ENCODE measurements around the gene ME2. TPM values are rescaled to one million over a fixed set of nuclear protein-coding genes. Genes with fewer than 3 reads are reported as not detected.
A peak's percentile ranks its signal among the peaks of the same experiment; 100 is the strongest.
"Not testable (repeated sequence)": the region's sequence is repeated elsewhere in the genome, so short reads cannot be mapped to it uniquely, and the experiment has no call there.

Gene ME2
- 10 to 100 TPM; 72.3 to 75.2 TPM for total RNA-seq

- ATAC-seq (replicated peaks in 1 of 2) (peak; percentile 95), DNase-seq (peak; percentile 91 to 96)
- Mint-ChIP-seq H3K36me3 (ENCODE audit: insufficient read depth in 2 of 2) (peaks cover 1 to 7% of the 10 kb centered on the region in 2 donors), H3K9me3 (no peaks in the 10 kb centered on the region), H3K4me1 (ENCODE audit: low read depth) (peaks cover 35% of the 10 kb centered on the region), H3K27ac (peak within 1 kb of the TSS; percentile 99), H3K27me3 (ENCODE audit: low read depth) (peaks cover 5% of the 10 kb centered on the region), H3K4me3 (peak within 1 kb of the TSS; percentile 98 to 100)
These were observed at the start of gene ME2 for GRCh38 chr18:50878345-50879301. ME2 (plus strand) TSS chr18:50879118; CDS start chr18:50895821, 16,703 bp downstream.

- Mint-ChIP-seq H3K27me3 (ENCODE audit: low read depth) (no peaks in the 10 kb centered on the region), H3K4me3 (no peak overlapping the region), H3K9me3 (no peaks in the 10 kb centered on the region), H3K27ac (no peak overlapping the region), H3K4me1 (ENCODE audit: low read depth) (no peaks in the 10 kb centered on the region), H3K36me3 (ENCODE audit: insufficient read depth in 2 of 2) (no peaks in the 10 kb centered on the region)
- ATAC-seq (replicated peaks in 1 of 2) (no peak), DNase-seq (no peak)
These were observed 49.3 kb upstream of the ME2 start for GRCh38 chr18:50829644-50830043.

- Mint-ChIP-seq H3K27me3 (ENCODE audit: low read depth) (no peaks in the 10 kb centered on the region), H3K36me3 (ENCODE audit: insufficient read depth in 2 of 2) (no peaks in the 10 kb centered on the region)
These were observed 48.4 kb upstream of the ME2 start for GRCh38 chr18:50830544-50830943.

GRCh38 chr18:50832754-50833153, 46.2 kb upstream of the ME2 start:
- no peak overlapping the region for H3K4me3 Mint-ChIP-seq
- ATAC-seq (replicated peaks in 1 of 2) = no peak
- peaks cover 4% of the 10 kb centered on the region for H3K27me3 Mint-ChIP-seq (ENCODE audit: low read depth)
- no peak for DNase-seq
- no peaks in the 10 kb centered on the region for H3K4me1 Mint-ChIP-seq (ENCODE audit: low read depth)
- H3K36me3 Mint-ChIP-seq (ENCODE audit: insufficient read depth in 2 of 2) = no peaks in the 10 kb centered on the region
- no peak overlapping the region for H3K27ac Mint-ChIP-seq
- no peaks in the 10 kb centered on the region for H3K9me3 Mint-ChIP-seq

More at GRCh38 chr18:50830544-50830943, 48.4 kb upstream of the ME2 start:
- ATAC-seq (replicated peaks in 1 of 2) (no peak), DNase-seq (no peak)
- Mint-ChIP-seq H3K27ac (no peak overlapping the region), H3K4me1 (ENCODE audit: low read depth) (no peaks in the 10 kb centered on the region), H3K9me3 (no peaks in the 10 kb centered on the region), H3K4me3 (no peak overlapping the region)

GRCh38 chr18:50833496-50833895, 45.4 kb upstream of the ME2 start:
- H3K9me3 Mint-ChIP-seq, H3K4me3 Mint-ChIP-seq: not testable (repeated sequence)

GRCh38 chr18:50836521-50836957, 42.4 kb upstream of the ME2 start:
- peaks cover 4% of the 10 kb centered on the region for H3K27me3 Mint-ChIP-seq (ENCODE audit: low read depth)
- no peaks in the 10 kb centered on the region for H3K36me3 Mint-ChIP-seq (ENCODE audit: insufficient read depth in 2 of 2)
- H3K4me3 Mint-ChIP-seq = no peak overlapping the region
- DNase-seq (no peak), ATAC-seq (replicated peaks in 1 of 2) (no peak)
- no peaks in the 10 kb centered on the region for H3K9me3 Mint-ChIP-seq
- no peaks in the 10 kb centered on the region for H3K4me1 Mint-ChIP-seq (ENCODE audit: low read depth)
- no peak overlapping the region for H3K27ac Mint-ChIP-seq

More at GRCh38 chr18:50833496-50833895, 45.4 kb upstream of the ME2 start:
- H3K36me3 Mint-ChIP-seq (ENCODE audit: insufficient read depth in 2 of 2); H3K4me1 Mint-ChIP-seq (ENCODE audit: low read depth); H3K27ac Mint-ChIP-seq; DNase-seq; H3K27me3 Mint-ChIP-seq (ENCODE audit: low read depth); ATAC-seq (replicated peaks in 1 of 2): not testable (repeated sequence)

- Mint-ChIP-seq H3K36me3 (ENCODE audit: insufficient read depth in 2 of 2) (no peaks in the 10 kb centered on the region), H3K9me3 (no peaks in the 10 kb centered on the region), H3K4me1 (ENCODE audit: low read depth) (no peaks in the 10 kb centered on the region), H3K4me3 (no peak overlapping the region), H3K27ac (no peak overlapping the region), H3K27me3 (ENCODE audit: low read depth) (peaks cover 10% of the 10 kb centered on the region)
- no peak for ATAC-seq (replicated peaks in 1 of 2)
- no peak for DNase-seq
These were observed 39.6 kb upstream of the ME2 start for GRCh38 chr18:50839341-50839740.

- Mint-ChIP-seq H3K9me3 (no peaks in the 10 kb centered on the region), H3K27ac (no peak overlapping the region), H3K4me3 (no peak overlapping the region), H3K4me1 (ENCODE audit: low read depth) (no peaks in the 10 kb centered on the region), H3K27me3 (ENCODE audit: low read depth) (peaks cover 10% of the 10 kb centered on the region), H3K36me3 (ENCODE audit: insufficient read depth in 2 of 2) (no peaks in the 10 kb centered on the region)
- DNase-seq (no peak), ATAC-seq (replicated peaks in 1 of 2) (no peak)
These were observed 38.9 kb upstream of the ME2 start for GRCh38 chr18:50839996-50840395.

GRCh38 chr18:50842846-50843245, 36.1 kb upstream of the ME2 start:
- no peak for ATAC-seq (replicated peaks in 1 of 2)
- Mint-ChIP-seq H3K4me1 (ENCODE audit: low read depth) (no peaks in the 10 kb centered on the region), H3K4me3 (no peak overlapping the region), H3K27ac (no peak overlapping the region), H3K27me3 (ENCODE audit: low read depth) (peaks cover 12% of the 10 kb centered on the region), H3K9me3 (no peaks in the 10 kb centered on the region), H3K36me3 (ENCODE audit: insufficient read depth in 2 of 2) (no peaks in the 10 kb centered on the region)
- no peak for DNase-seq

DNA sequence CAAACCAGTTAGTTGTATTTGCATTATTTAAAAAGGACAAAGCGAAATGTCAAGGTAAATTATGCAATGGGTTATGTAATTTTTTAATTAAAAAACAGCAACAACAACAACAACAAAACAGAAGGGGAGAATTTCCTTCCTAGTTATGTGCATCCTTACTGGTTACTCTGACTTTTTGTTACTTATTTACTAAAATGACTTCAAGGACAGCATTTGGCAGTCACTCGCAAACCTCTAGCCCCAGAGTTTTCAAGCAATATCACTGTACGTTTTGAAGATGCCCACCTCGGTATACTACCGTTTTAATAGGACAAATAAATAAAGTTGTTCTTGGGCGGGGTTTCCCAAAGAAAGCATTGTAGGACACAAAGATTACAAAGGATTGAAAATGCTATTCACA, 34.4 kb upstream of the ME2 start:
- ATAC-seq (replicated peaks in 1 of 2) = no peak
- no peaks in the 10 kb centered on the region for H3K4me1 Mint-ChIP-seq (ENCODE audit: low read depth)
- H3K4me3 Mint-ChIP-seq = no peak overlapping the region
- no peaks in the 10 kb centered on the region for H3K36me3 Mint-ChIP-seq (ENCODE audit: insufficient read depth in 2 of 2)
- DNase-seq = no peak
- no peak overlapping the region for H3K27ac Mint-ChIP-seq
- no peaks in the 10 kb centered on the region for H3K9me3 Mint-ChIP-seq
- H3K27me3 Mint-ChIP-seq (ENCODE audit: low read depth) = peaks cover 12% of the 10 kb centered on the region

DNA sequence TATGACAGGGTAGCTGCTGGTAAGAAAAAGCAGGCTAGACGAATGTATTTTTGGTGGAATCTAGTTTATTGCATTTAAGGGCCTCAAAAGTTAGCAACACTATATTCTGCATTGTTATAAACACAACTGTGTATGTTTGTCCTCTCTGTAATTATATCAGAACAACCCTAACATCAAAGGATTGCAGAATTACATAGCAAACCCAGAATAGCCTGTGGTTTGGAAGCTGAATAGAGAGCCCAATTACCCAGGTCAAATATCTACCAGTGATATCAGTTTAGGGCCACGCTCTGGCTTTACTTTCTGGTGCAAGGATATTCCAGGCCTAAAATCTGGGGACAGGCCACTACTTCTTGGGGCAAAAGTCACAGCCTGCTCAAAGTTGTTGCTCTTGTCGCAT, 34.0 kb upstream of the ME2 start:
- no peak for ATAC-seq (replicated peaks in 1 of 2)
- peaks cover 12% of the 10 kb centered on the region for H3K27me3 Mint-ChIP-seq (ENCODE audit: low read depth)
- H3K36me3 Mint-ChIP-seq (ENCODE audit: insufficient read depth in 2 of 2) = no peaks in the 10 kb centered on the region

DNA sequence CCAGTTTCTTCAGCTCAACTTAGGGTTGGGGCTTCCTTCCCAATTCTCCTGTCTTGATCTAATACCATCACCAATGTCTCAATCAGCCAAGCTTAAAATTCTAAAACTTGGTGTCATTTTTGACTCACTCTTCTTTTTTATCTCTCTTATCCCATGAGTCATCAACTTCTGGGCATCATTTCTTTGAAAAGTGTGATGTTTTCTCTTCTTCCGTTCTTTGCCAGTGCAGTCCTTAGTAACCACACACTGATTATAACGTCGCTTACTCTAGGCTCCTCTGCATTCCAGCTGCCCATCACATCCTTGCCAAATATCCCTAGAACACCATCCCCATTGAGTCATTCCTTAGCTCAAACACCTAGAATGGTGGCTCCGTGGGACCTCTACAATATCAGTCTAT, 31.7 kb upstream of the ME2 start:
- no peak overlapping the region for H3K4me3 Mint-ChIP-seq
- H3K4me1 Mint-ChIP-seq (ENCODE audit: low read depth) = no peaks in the 10 kb centered on the region
- H3K27me3 Mint-ChIP-seq (ENCODE audit: low read depth) = peaks cover 12% of the 10 kb centered on the region
- H3K9me3 Mint-ChIP-seq = no peaks in the 10 kb centered on the region
- H3K36me3 Mint-ChIP-seq (ENCODE audit: insufficient read depth in 2 of 2) = no peaks in the 10 kb centered on the region
- no peak overlapping the region for H3K27ac Mint-ChIP-seq
- no peak for DNase-seq
- ATAC-seq (replicated peaks in 1 of 2) = peak in 1 of 2 donors; percentile 58

More for the DNA sequence above, 34.0 kb upstream of the ME2 start:
- no peak overlapping the region for H3K27ac Mint-ChIP-seq
- no peaks in the 10 kb centered on the region for H3K4me1 Mint-ChIP-seq (ENCODE audit: low read depth)
- no peak for DNase-seq
- H3K4me3 Mint-ChIP-seq = no peak overlapping the region
- H3K9me3 Mint-ChIP-seq = no peaks in the 10 kb centered on the region

DNA sequence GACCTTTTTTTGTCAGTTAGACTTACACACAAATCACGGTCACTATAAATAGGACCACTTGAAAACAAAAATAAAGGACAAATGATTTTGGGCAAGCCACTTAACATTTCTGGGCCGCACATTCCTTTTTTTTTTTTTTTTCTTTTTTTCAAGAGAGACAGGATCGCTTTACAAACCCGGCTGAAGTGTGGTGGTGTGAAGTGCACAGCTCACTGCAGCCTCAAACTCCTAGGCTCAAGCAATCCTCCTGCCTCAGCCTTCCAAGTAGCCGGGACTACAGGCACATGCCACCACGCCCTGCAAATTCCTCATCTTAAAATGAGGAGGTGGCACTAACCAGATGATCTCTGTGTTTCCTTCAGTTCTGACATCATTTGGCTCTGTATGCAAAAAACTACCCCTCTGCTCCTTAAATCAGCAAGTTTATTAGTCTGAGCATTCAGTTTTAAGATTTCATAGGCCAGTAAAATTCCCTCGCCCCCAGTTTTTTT, 30.8 kb upstream of the ME2 start:
- peaks cover 0 to 4% of the 10 kb centered on the region in 2 donors for H3K9me3 Mint-ChIP-seq
- ATAC-seq (replicated peaks in 1 of 2) = no peak
- H3K27ac Mint-ChIP-seq = no peak overlapping the region
- H3K36me3 Mint-ChIP-seq (ENCODE audit: insufficient read depth in 2 of 2) = peaks cover 2 to 5% of the 10 kb centered on the region in 2 donors
- DNase-seq = no peak
- H3K27me3 Mint-ChIP-seq (ENCODE audit: low read depth) = peaks cover 12% of the 10 kb centered on the region
- no peak overlapping the region for H3K4me3 Mint-ChIP-seq
- no peaks in the 10 kb centered on the region for H3K4me1 Mint-ChIP-seq (ENCODE audit: low read depth)

All from activated T-cell treated with anti-CD3 and anti-CD28 coated beads, Interleukin-2, amount 50 U/mL, for 72 hours (primary cell).